ENCODE data around the gene ARHGEF40. TPM values are rescaled to one million over a fixed set of nuclear protein-coding genes. Genes with fewer than 3 reads are reported as not detected.

The ARHGEF40 gene
- total RNA-seq, 1 donor from 2014 or later = 57.3 TPM

DNA sequence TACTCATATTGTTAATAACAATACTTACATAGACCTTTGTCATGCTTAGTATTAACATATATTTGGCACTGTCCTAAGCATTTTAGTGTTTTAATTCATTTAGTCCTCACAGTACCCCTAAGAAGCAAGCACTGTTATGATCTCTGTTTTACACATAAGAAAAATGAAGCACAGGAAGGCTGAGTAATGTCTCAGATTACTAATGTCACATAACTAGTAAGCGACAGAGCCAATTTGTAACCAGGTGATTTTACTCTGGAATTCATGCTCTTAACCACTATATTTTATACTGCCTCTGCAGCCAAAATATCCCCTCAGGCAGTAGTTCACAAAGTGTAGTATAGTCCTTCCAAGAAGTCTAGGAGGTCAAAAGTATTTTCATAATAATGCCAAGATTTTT lies 51.0 kb downstream of the ARHGEF40 start:
- Mint-ChIP-seq H3K4me3 (ENCODE audit: low read depth) (no peak overlapping the region), H3K27me3 (no peaks in the 10 kb centered on the region), H3K9me3 (ENCODE audit: low read depth) (peaks cover 8% of the 10 kb centered on the region), H3K27ac (no peak overlapping the region), H3K4me1 (ENCODE audit: low read depth) (no peaks in the 10 kb centered on the region), H3K36me3 (ENCODE audit: insufficient read depth) (peaks cover 1% of the 10 kb centered on the region)
- no peak for DNase-seq (ENCODE audit: low spot score, unreplicated experiment)
- TF ChIP-seq, protein P1, sequence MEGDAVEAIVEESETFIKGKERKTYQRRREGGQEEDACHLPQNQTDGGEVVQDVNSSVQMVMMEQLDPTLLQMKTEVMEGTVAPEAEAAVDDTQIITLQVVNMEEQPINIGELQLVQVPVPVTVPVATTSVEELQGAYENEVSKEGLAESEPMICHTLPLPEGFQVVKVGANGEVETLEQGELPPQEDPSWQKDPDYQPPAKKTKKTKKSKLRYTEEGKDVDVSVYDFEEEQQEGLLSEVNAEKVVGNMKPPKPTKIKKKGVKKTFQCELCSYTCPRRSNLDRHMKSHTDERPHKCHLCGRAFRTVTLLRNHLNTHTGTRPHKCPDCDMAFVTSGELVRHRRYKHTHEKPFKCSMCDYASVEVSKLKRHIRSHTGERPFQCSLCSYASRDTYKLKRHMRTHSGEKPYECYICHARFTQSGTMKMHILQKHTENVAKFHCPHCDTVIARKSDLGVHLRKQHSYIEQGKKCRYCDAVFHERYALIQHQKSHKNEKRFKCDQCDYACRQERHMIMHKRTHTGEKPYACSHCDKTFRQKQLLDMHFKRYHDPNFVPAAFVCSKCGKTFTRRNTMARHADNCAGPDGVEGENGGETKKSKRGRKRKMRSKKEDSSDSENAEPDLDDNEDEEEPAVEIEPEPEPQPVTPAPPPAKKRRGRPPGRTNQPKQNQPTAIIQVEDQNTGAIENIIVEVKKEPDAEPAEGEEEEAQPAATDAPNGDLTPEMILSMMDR (IDR thresholded peaks at IDR 0.05; ENCODE audit: unreplicated experiment) = no peak

DNA sequence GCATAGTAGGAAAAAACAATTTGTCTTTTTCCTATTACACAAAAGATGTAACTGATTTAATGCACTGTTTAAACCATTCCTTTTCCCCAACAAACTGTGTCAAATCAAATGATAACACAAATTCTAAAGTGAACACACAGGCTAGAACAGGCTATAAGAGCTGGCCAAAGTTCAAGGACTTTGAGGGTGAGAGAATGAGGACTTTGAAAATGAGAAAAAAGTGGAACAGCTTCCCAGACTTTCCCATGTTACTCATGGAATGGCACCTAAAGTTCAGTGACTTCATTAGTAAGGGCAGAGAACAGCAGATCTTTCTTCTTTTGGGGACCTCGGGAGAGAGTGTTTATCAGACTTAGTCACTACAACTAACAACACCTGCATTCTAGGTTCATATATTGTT lies 53.3 kb downstream of the ARHGEF40 start:
- H3K27ac Mint-ChIP-seq = no peak overlapping the region

DNA sequence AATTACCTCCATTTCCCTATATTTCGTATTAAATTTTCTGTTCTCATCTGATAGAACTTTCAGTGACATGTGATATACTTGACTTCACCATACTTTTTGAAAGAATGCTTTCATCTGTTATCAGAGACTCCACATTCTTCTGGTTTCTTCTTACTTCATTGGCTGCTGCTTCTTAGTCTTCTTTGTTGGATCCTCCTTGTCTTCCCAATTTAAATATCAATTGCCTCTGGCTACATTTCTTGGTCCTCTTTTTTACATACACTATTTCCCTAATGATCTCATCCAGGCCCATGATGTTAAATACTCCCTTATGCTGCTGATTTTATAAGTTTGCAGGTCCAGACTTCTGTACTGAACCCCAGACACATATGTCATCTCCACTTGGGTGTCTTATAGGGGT lies 63.8 kb downstream of the ARHGEF40 start:
- no peak for DNase-seq (ENCODE audit: low spot score, unreplicated experiment)
- no peaks in the 10 kb centered on the region for H3K36me3 Mint-ChIP-seq (ENCODE audit: insufficient read depth)
- H3K27ac Mint-ChIP-seq = no peak overlapping the region
- H3K4me1 Mint-ChIP-seq (ENCODE audit: low read depth) = peaks cover 5% of the 10 kb centered on the region
- H3K4me3 Mint-ChIP-seq (ENCODE audit: low read depth) = no peak overlapping the region
- TF ChIP-seq, protein P1 (IDR thresholded peaks at IDR 0.05; ENCODE audit: unreplicated experiment) = no peak
- peaks cover 9% of the 10 kb centered on the region for H3K9me3 Mint-ChIP-seq (ENCODE audit: low read depth)
- H3K27me3 Mint-ChIP-seq = no peaks in the 10 kb centered on the region

More for the DNA sequence above, 53.3 kb downstream of the ARHGEF40 start:
- Mint-ChIP-seq H3K36me3 (ENCODE audit: insufficient read depth) (peaks cover 1% of the 10 kb centered on the region), H3K27me3 (no peaks in the 10 kb centered on the region), H3K9me3 (ENCODE audit: low read depth) (peaks cover 19% of the 10 kb centered on the region), H3K4me1 (ENCODE audit: low read depth) (peaks cover 3% of the 10 kb centered on the region), H3K4me3 (ENCODE audit: low read depth) (no peak overlapping the region)
- DNase-seq (ENCODE audit: low spot score, unreplicated experiment) = no peak
- TF ChIP-seq, protein P1 (IDR thresholded peaks at IDR 0.05; ENCODE audit: unreplicated experiment) = no peak

DNA sequence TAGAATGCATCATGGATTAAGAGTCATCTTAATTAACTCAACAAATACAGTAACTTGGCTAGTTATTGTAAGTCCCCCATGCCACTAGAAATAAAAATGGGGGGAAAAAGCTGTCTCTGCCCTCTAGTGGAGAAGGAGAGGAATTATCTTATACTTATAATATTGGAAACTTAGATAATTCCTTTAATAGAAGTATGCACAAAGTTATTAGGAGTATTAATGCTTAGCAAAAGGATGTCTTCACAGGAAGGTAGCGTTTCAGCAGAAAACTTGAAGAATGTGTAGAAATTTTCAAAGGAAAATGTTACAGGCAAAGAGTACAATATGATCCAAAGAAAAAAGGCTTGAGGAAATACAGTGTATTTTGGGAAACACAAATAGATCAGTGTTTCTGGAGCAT lies 65.9 kb downstream of the ARHGEF40 start:
- H3K27ac Mint-ChIP-seq = no peak overlapping the region
- no peak overlapping the region for H3K4me3 Mint-ChIP-seq (ENCODE audit: low read depth)
- no peaks in the 10 kb centered on the region for H3K36me3 Mint-ChIP-seq (ENCODE audit: insufficient read depth)
- no peaks in the 10 kb centered on the region for H3K27me3 Mint-ChIP-seq
- peaks cover 6% of the 10 kb centered on the region for H3K9me3 Mint-ChIP-seq (ENCODE audit: low read depth)
- TF ChIP-seq, protein P1 (IDR thresholded peaks at IDR 0.05; ENCODE audit: unreplicated experiment) = peak; percentile 67
- DNase-seq (ENCODE audit: low spot score, unreplicated experiment) = no peak
- peaks cover 5% of the 10 kb centered on the region for H3K4me1 Mint-ChIP-seq (ENCODE audit: low read depth)

Small RNA genes lying within 50 kb of the gene (microRNA-seq; reads per million reads assigned to microRNA genes)
- gene MIR6717 (ENCODE audit: borderline number of aligned reads, unreplicated experiment) = not detected

Other genes starting within 250 kb of the ARHGEF40 start
- not detected in 2 replicates for gene RNASE3, start 178.9 kb upstream of the ARHGEF40 start, total RNA-seq
- not detected in 2 replicates for gene RNASE2, start 114.8 kb upstream of the ARHGEF40 start, total RNA-seq
- gene METTL17, start 80.3 kb upstream of the ARHGEF40 start, total RNA-seq = 95.9 and 100 TPM in 2 replicates
- gene SLC39A2, start 71.0 kb upstream of the ARHGEF40 start, total RNA-seq = not detected in 2 replicates
- 58.6 and 61.5 TPM in 2 replicates for gene NDRG2, start 45.2 kb upstream of the ARHGEF40 start, total RNA-seq
- 0.84 TPM in 1 of 2 replicates, not detected in the other for gene TPPP2, start 40.1 kb upstream of the ARHGEF40 start, total RNA-seq
- gene RNASE13, start 35.5 kb upstream of the ARHGEF40 start, total RNA-seq = not detected in 2 replicates
- gene RNASE7, start 27.9 kb upstream of the ARHGEF40 start, total RNA-seq = not detected in 2 replicates
- gene RNASE8, start 12.5 kb upstream of the ARHGEF40 start, total RNA-seq = not detected in 2 replicates
- 103 and 111 TPM in 2 replicates for gene ZNF219, start 28.4 kb downstream of the ARHGEF40 start, total RNA-seq
- gene TMEM253, start 30.8 kb downstream of the ARHGEF40 start, total RNA-seq = 1.1 and 1.4 TPM in 2 replicates
- gene OR5AU1, start 85.8 kb downstream of the ARHGEF40 start, total RNA-seq = not detected in 2 replicates
- 676 and 690 TPM in 2 replicates for gene HNRNPC, start 199.1 kb downstream of the ARHGEF40 start, total RNA-seq
- 0.19 and 0.58 TPM in 2 replicates for gene RPGRIP1, start 209.8 kb downstream of the ARHGEF40 start, total RNA-seq